ENCODE results near the gene ZCCHC17.

GRCh38 chr1:31362032-31362431 lies 65.2 kb downstream of the ZCCHC17 start:
- no peak for TF ChIP-seq CTCF (IDR thresholded peaks at IDR 0.05; ENCODE audit: low read length)
- no peak for TF ChIP-seq EZH2 (optimal IDR thresholded peaks at IDR 0.05; ENCODE audit: low read depth, low read length)

Measured in MM.1S (cell line).